HepG2 (cell line): Measurements from ENCODE around the gene GMEB1. TPM values are rescaled to one million over a fixed set of nuclear protein-coding genes. Genes with fewer than 3 reads are reported as not detected.

ENCODE experiments used
- BORCS8-MEF2B ChIP-seq: sonication (generic); formaldehyde crosslinking; IDR thresholded peaks from 2 replicates; pipeline ENCODE4 v1.8.0; 2022; ENCODE audit warnings: mild to moderate bottlenecking, missing genetic modification reagents
- DNMT1 ChIP-seq: sonication (generic); formaldehyde crosslinking; IDR thresholded peaks from 2 replicates; pipeline ENCODE4 v1.5.1; 2020; ENCODE audit warnings: mild to moderate bottlenecking, missing genetic modification reagents
- FOXJ3 ChIP-seq: sonication (generic); formaldehyde crosslinking; IDR thresholded peaks from 2 replicates; pipeline ENCODE4 v1.4.0; 2020; ENCODE audit warnings: missing genetic modification reagents, mild to moderate bottlenecking, borderline replicate concordance
- HCFC1 ChIP-seq: fragments of 150-350 bp; IDR thresholded peaks from 2 replicates; pipeline ENCODE4 v1.6.1; 2014; ENCODE audit warnings: low read depth, low read length
- IRX3 ChIP-seq: sonication (generic); formaldehyde crosslinking; IDR thresholded peaks from 2 replicates; pipeline ENCODE4 v1.8.1; 2023; ENCODE audit warnings: mild to moderate bottlenecking, low read depth, missing genetic modification reagents, borderline replicate concordance
- LRRFIP1 ChIP-seq: sonication (generic); formaldehyde crosslinking; conservative IDR thresholded peaks from 2 replicates; pipeline ENCODE4 v1.4.0; 2020; ENCODE audit warnings: missing genetic modification reagents
- MAFK ChIP-seq, 2 experiments: IDR thresholded peaks in 1 of 2; conservative IDR thresholded peaks in 1 of 2; 2 replicates each; pipeline ENCODE4 v1.6.1; 2011; ENCODE audit warnings: improper control_type of control experiment in 2 of 2, low read length in 2 of 2
- MED8 ChIP-seq: sonication (generic); formaldehyde crosslinking; IDR thresholded peaks from 2 replicates; pipeline ENCODE4 v1.8.1; 2023; ENCODE audit warnings: mild to moderate bottlenecking, missing genetic modification reagents; ENCODE audit not compliant: insufficient replicate concordance
- ONECUT2 ChIP-seq: sonication (generic); formaldehyde crosslinking; IDR thresholded peaks from 2 replicates; pipeline ENCODE4 v1.4.0; 2020; ENCODE audit warnings: missing genetic modification reagents
- REPIN1 ChIP-seq: sonication (generic); formaldehyde crosslinking; IDR thresholded peaks from 2 replicates; pipeline ENCODE4 v1.8.0; 2022; ENCODE audit warnings: missing genetic modification reagents, low read depth, mild to moderate bottlenecking, borderline replicate concordance
- RFX3 ChIP-seq: IDR thresholded peaks from 2 replicates; pipeline ENCODE4 v1.6.1; 2016; ENCODE audit warnings: missing biosample characterization, missing genetic modification reagents
- SALL2 ChIP-seq: sonication (generic); formaldehyde crosslinking; IDR thresholded peaks from 2 replicates; pipeline ENCODE4 v1.8.1; 2023; ENCODE audit warnings: mild to moderate bottlenecking, missing genetic modification reagents, inconsistent platforms
- SOX13 ChIP-seq, 3 experiments: fragments of 450-650 bp in 1 of 3; sonication (generic) in 1 of 3; formaldehyde crosslinking in 1 of 3; IDR thresholded peaks in 2 of 3; conservative IDR thresholded peaks in 1 of 3; 2 replicates each; pipeline versions ENCODE4 v1.5.0 to v1.6.1; 2016 to 2020; ENCODE audit warnings: antibody characterized with exemption in 1 of 3, mild to moderate bottlenecking in 1 of 3, missing compliant biosample characterization in 1 of 3, missing genetic modification reagents in 1 of 3, moderate library complexity in 1 of 3
- ZBTB21 ChIP-seq: sonication (generic); formaldehyde crosslinking; IDR thresholded peaks from 2 replicates; pipeline ENCODE4 v1.4.0; 2020; ENCODE audit warnings: missing genetic modification reagents
- ZFX ChIP-seq: sonication (generic); formaldehyde crosslinking; IDR thresholded peaks from 2 replicates; pipeline ENCODE4 v1.4.0; 2020; ENCODE audit warnings: mild to moderate bottlenecking, low read depth, missing genetic modification reagents, moderate library complexity
- ZKSCAN5 ChIP-seq: sonication (generic); formaldehyde crosslinking; IDR thresholded peaks from 2 replicates; pipeline ENCODE4 v1.5.1; 2020; ENCODE audit warnings: mild to moderate bottlenecking, missing genetic modification reagents
- ZNF207 ChIP-seq: fragments of 450-650 bp; IDR thresholded peaks from 2 replicates; pipeline ENCODE4 v1.6.1; 2016; ENCODE audit warnings: antibody characterized with exemption, borderline replicate concordance
- ZNF276 ChIP-seq: sonication (generic); formaldehyde crosslinking; IDR thresholded peaks from 2 replicates; pipeline ENCODE4 v1.4.0; 2020; ENCODE audit warnings: mild to moderate bottlenecking, low read depth, missing genetic modification reagents
- ZNF280B ChIP-seq: sonication (generic); formaldehyde crosslinking; IDR thresholded peaks from 2 replicates; pipeline ENCODE4 v1.5.0; 2020; ENCODE audit warnings: missing genetic modification reagents, mild to moderate bottlenecking, borderline replicate concordance
- ZNF383 ChIP-seq: sonication (generic); formaldehyde crosslinking; IDR thresholded peaks from 2 replicates; pipeline ENCODE4 v1.4.0; 2020; ENCODE audit warnings: missing genetic modification reagents, mild to moderate bottlenecking, borderline replicate concordance
- ZNF678 ChIP-seq: sonication (generic); formaldehyde crosslinking; IDR thresholded peaks from 2 replicates; pipeline ENCODE4 v1.4.0; 2020; ENCODE audit warnings: mild to moderate bottlenecking, missing genetic modification reagents
- ZNF737 ChIP-seq: sonication (generic); formaldehyde crosslinking; IDR thresholded peaks from 2 replicates; pipeline ENCODE4 v1.5.0; 2020; ENCODE audit warnings: missing genetic modification reagents, mild to moderate bottlenecking, borderline replicate concordance
- polyA plus RNA-seq, 8 experiments: library from polyadenylated mRNA; depleted of rRNA in 3 of 8; stranded (reverse) in 7 of 8; unstranded in 1 of 8; fragments of >200 nt; fragmentation: Illumina TruSeq in 4 of 8; extraction: Trizol in 4 of 8; gene quantifications; 2 replicates each; pipeline versions ENCODE4 v1.2.1 to v1.2.3, GENCODE V29; 2011 to 2016; ENCODE audit warnings: low read depth in 4 of 8, missing spikeins in 1 of 8, mixed read lengths in 1 of 8; ENCODE audit not compliant: insufficient read depth in 1 of 8
- total RNA-seq, 5 experiments: library from RNA; depleted of rRNA; stranded (reverse); fragments of >200 nt; fragmentation: Illumina TruSeq; extraction: Trizol; gene quantifications; 2 replicates each; pipeline ENCODE4 v1.2.3, GENCODE V29; 2016; ENCODE audit warnings: low read depth in 1 of 5

GMEB1 gene
- total and polyA plus RNA-seq, 2 of the 13 experiments (the other 11 are each of a cell fraction or from before 2014, with no cell fraction given), result 3.0 to 6.0 TPM

GRCh38 chr1:28736450-28737306 is 68.1 kb downstream of the GMEB1 start, which contains the start of gene YTHDF2 (continued):
- no peak for TF ChIP-seq MED8
- TF ChIP-seq ZNF737, result no peak
- TF ChIP-seq REPIN1 (CRISPR knock-in tag), result peak; percentile 95
- 0 out of 2 replicates have a peak, but pooled peaks have one; percentile 3 for TF ChIP-seq RFX3 (CRISPR knock-in tag)
- peak; percentile 96; the same call in 1 of the 2 replicates for TF ChIP-seq ZNF383
- no peak for TF ChIP-seq ZNF207
- TF ChIP-seq ZNF276, result peak; percentile 83; the same call in 1 of the 2 replicates
- TF ChIP-seq LRRFIP1 (CRISPR knock-in tag), result no peak
- TF ChIP-seq BORCS8-MEF2B, result peak; percentile 83
- TF ChIP-seq FOXJ3, result peak; percentile 32; the same call in 1 of the 2 replicates
- peak; percentile 24; the same call in 1 of the 2 replicates for TF ChIP-seq DNMT1 (CRISPR knock-in tag)
- TF ChIP-seq MAFK (conservative IDR thresholded peaks at IDR 0.05 in 1 of 2, IDR thresholded peaks at IDR 0.05 in 1 of 2; ENCODE audit: low read length in 2 of 2), result peak in 1 of 2 experiments; percentile 17; a peak in 1 of 4 replicates
- peak; percentile 74 for TF ChIP-seq IRX3
- TF ChIP-seq ZFX (CRISPR knock-in tag), result peak; percentile 98
- 0 out of 2 replicates have a peak, but pooled peaks have one; percentile 38 for TF ChIP-seq ZNF678 (CRISPR knock-in tag)
- peak; percentile 42; the same call in 1 of the 2 replicates for TF ChIP-seq HCFC1
- TF ChIP-seq SOX13 (IDR thresholded peaks at IDR 0.05), result no peak
- peak in 1 of 2 experiments; percentile 29; a peak in 2 of 4 replicates for TF ChIP-seq SOX13 (CRISPR knock-in tag; conservative IDR thresholded peaks at IDR 0.05 in 1 of 2, IDR thresholded peaks at IDR 0.05 in 1 of 2)
- peak; percentile 89 for TF ChIP-seq SALL2 (CRISPR knock-in tag)
- TF ChIP-seq ZKSCAN5 (CRISPR knock-in tag), result no peak
- 0 out of 2 replicates have a peak, but pooled peaks have one; percentile 2 for TF ChIP-seq ZBTB21 (CRISPR knock-in tag)
- TF ChIP-seq ZNF280B (CRISPR knock-in tag), result peak; percentile 24; the same call in 1 of the 2 replicates
- TF ChIP-seq ONECUT2, result no peak
